Caco-2 (cell line): ENCODE results near the gene LMO7. TPM values are rescaled to one million over a fixed set of nuclear protein-coding genes. Genes with fewer than 3 reads are reported as not detected.
"Not testable (repeated sequence)": the region's sequence is repeated elsewhere in the genome, so short reads cannot be mapped to it uniquely, and the experiment has no call there.

Experiments used
- BruUV-seq: library from RNA; stranded (reverse); fragments of 400-500 nt; replicated peaks from 2 replicates; lab custom pipeline; 2021; lab: Mats Ljungman, UMichigan
- CTCF ChIA-PET: fragments of 300-600 bp; sonication (Branson Sonifier 250); formaldehyde crosslinking; loops from one replicate; lab custom pipeline; 2022; ENCODE audit warnings: antibody characterized with exemption; lab: Charles Lee
- POLR2A ChIA-PET: fragments of 300-600 bp; sonication (Branson Sonifier 250); formaldehyde crosslinking; loops from one replicate; lab custom pipeline; 2022; ENCODE audit warnings: antibody characterized with exemption; lab: Charles Lee
- DNase-seq, 2 experiments: peaks; one replicate each; pipeline versions ENCODE4 v3.0.0 to v3.0.0-alpha.2; 2020 to 2022
- H3K27me3 ChIP-seq: replicated peaks from 2 replicates; pipeline ENCODE4 v1.6.0; 2011; ENCODE audit warnings: low read length; ENCODE audit not compliant: control insufficient read depth, insufficient read depth
- H3K36me3 ChIP-seq: 2 replicates; pipeline ENCODE4 v1.5.1; 2011; ENCODE audit warnings: low read length; ENCODE audit not compliant: control insufficient read depth, insufficient read depth
- H3K4me1 ChIP-seq: fragments of 250-450 bp; sonication (Bioruptor Pico); 2 replicates; pipeline ENCODE4 v1.5.1; 2020; ENCODE audit warnings: mild to moderate bottlenecking
- H3K4me3 ChIP-seq: 2 replicates; pipeline ENCODE4 v1.5.1; 2011; ENCODE audit warnings: low read depth, mild to moderate bottlenecking, control low read depth, low read length
- H3K9me3 ChIP-seq: fragments of 250-450 bp; sonication (Bioruptor Pico); 2 replicates; pipeline ENCODE4 v1.5.1; 2020; ENCODE audit warnings: mild to moderate bottlenecking, moderate library complexity
- H3K27ac Mint-ChIP-seq: one replicate; pipeline ENCODE4 v1.8.0; 2022; ENCODE audit warnings: mixed read lengths; ENCODE audit not compliant: unreplicated experiment
- H3K27me3 Mint-ChIP-seq: one replicate; pipeline ENCODE4 v1.8.0; 2022; ENCODE audit warnings: mixed read lengths; ENCODE audit not compliant: insufficient read depth, unreplicated experiment
- H3K36me3 Mint-ChIP-seq: one replicate; pipeline ENCODE4 v1.8.0; 2022; ENCODE audit warnings: mild to moderate bottlenecking, mixed read lengths; ENCODE audit not compliant: insufficient read depth, unreplicated experiment
- H3K4me1 Mint-ChIP-seq: one replicate; pipeline ENCODE4 v1.8.0; 2022; ENCODE audit warnings: low read depth, mixed read lengths; ENCODE audit not compliant: unreplicated experiment
- H3K4me3 Mint-ChIP-seq: one replicate; pipeline ENCODE4 v1.8.0; 2022; ENCODE audit warnings: mild to moderate bottlenecking, moderate library complexity, mixed read lengths; ENCODE audit not compliant: unreplicated experiment
- H3K9me3 Mint-ChIP-seq: one replicate; pipeline ENCODE4 v1.8.0; 2022; ENCODE audit warnings: mixed read lengths; ENCODE audit not compliant: unreplicated experiment
- CTCF ChIP-seq, 2 experiments: fragments of 200-600 bp in 1 of 2; IDR thresholded peaks; 1 replicate in 1 of 2; 2 replicates in 1 of 2; pipeline versions ENCODE4 v1.5.1 to v1.8.0; 2011 to 2022; ENCODE audit warnings: antibody characterized with exemption in 1 of 2, control low read depth in 1 of 2, inconsistent platforms in 1 of 2, low read depth in 1 of 2, low read length in 1 of 2, mild to moderate bottlenecking in 1 of 2, moderate library complexity in 1 of 2; ENCODE audit not compliant: insufficient read depth in 1 of 2, severe bottlenecking in 1 of 2, unreplicated experiment in 1 of 2
- intact Hi-C: fragments of 100-400 bp; cut with micrococcal nuclease; formaldehyde crosslinking; loops from one replicate; pipeline ENCODE4 v1.10.0; 2022; ENCODE audit not compliant: unreplicated experiment
- total RNA-seq: library from RNA; stranded (reverse); gene quantifications from 2 replicates; pipeline ENCODE4 v1.2.3, GENCODE V29; 2022

The LMO7 gene
- total RNA-seq, 1 experiment from 2014 or later = 209 TPM

GRCh38 chr13:75774176-75774575 is 138.0 kb downstream of the LMO7 start:
- DNase-seq = no peak
- H3K9me3 Mint-ChIP-seq = peaks cover 21% of the 10 kb centered on the region
- Histone ChIP-seq H3K9me3 (no peaks in the 10 kb centered on the region), H3K36me3 (peaks cover 3% of the 10 kb centered on the region; the same call in 1 of the 2 replicates), H3K27me3 (no peaks in the 10 kb centered on the region), H3K4me1 (peaks cover 52% of the 10 kb centered on the region), H3K4me3 (no peak overlapping the region)
- peaks cover 59% of the 10 kb centered on the region for H3K36me3 Mint-ChIP-seq
- H3K27ac Mint-ChIP-seq = no peak overlapping the region
- CTCF ChIA-PET = no interaction called here
- POLR2A ChIA-PET = interaction anchor here (0.6 to 0.8 kb wide), 2 partner anchors 13 to 38 kb away, joined by 4 to 5 read pairs; no protein-coding TSS in a partner anchor
- TF ChIP-seq CTCF (IDR thresholded peaks at IDR 0.05; ENCODE audit: insufficient read depth in 1 of 2, low read depth in 1 of 2, low read length in 1 of 2, severe bottlenecking in 1 of 2, unreplicated experiment in 1 of 2) = no peak
- H3K4me3 Mint-ChIP-seq = no peak overlapping the region
- no TSS peak for BruUV-seq
- peaks cover 38% of the 10 kb centered on the region for H3K4me1 Mint-ChIP-seq
- intact Hi-C loops = no loop called here
- H3K27me3 Mint-ChIP-seq = no peaks in the 10 kb centered on the region

- intact Hi-C loops = no loop called here
- POLR2A ChIA-PET = no interaction called here
- CTCF ChIA-PET = no interaction called here
- Histone ChIP-seq H3K27me3 (no peaks in the 10 kb centered on the region), H3K9me3 (no peaks in the 10 kb centered on the region; the same call in 1 of the 2 replicates), H3K4me1 (peaks cover 32% of the 10 kb centered on the region), H3K36me3 (peaks cover 3% of the 10 kb centered on the region; the same call in 1 of the 2 replicates), H3K4me3 (no peak overlapping the region)
- Mint-ChIP-seq H3K27me3 (no peaks in the 10 kb centered on the region), H3K36me3 (peaks cover 76% of the 10 kb centered on the region), H3K9me3 (peaks cover 33% of the 10 kb centered on the region), H3K4me1 (peaks cover 24% of the 10 kb centered on the region), H3K4me3 (no peak overlapping the region), H3K27ac (no peak overlapping the region)
- no TSS peak for BruUV-seq
- DNase-seq = no peak
- TF ChIP-seq CTCF (IDR thresholded peaks at IDR 0.05; ENCODE audit: insufficient read depth in 1 of 2, low read depth in 1 of 2, low read length in 1 of 2, severe bottlenecking in 1 of 2, unreplicated experiment in 1 of 2) = no peak
These were observed 140.4 kb downstream of the LMO7 start for GRCh38 chr13:75776550-75776949.

GRCh38 chr13:75779393-75779792 is 143.3 kb downstream of the LMO7 start:
- Histone ChIP-seq H3K36me3 (peaks cover 5% of the 10 kb centered on the region; the same call in 1 of the 2 replicates), H3K9me3 (peaks cover 6% of the 10 kb centered on the region), H3K27me3 (no peaks in the 10 kb centered on the region), H3K4me1 (peaks cover 18% of the 10 kb centered on the region), H3K4me3 (no peak overlapping the region)
- H3K4me3 Mint-ChIP-seq = no peak overlapping the region
- peaks cover 87% of the 10 kb centered on the region for H3K36me3 Mint-ChIP-seq
- ChIA-PET POLR2A (interaction anchor here (0.6 kb wide), 1 partner anchor 57 kb away, joined by 3 read pairs; no protein-coding TSS in a partner anchor), CTCF (no interaction called here)
- no TSS peak for BruUV-seq
- TF ChIP-seq CTCF (IDR thresholded peaks at IDR 0.05; ENCODE audit: insufficient read depth in 1 of 2, low read depth in 1 of 2, low read length in 1 of 2, severe bottlenecking in 1 of 2, unreplicated experiment in 1 of 2) = no peak
- peaks cover 23% of the 10 kb centered on the region for H3K4me1 Mint-ChIP-seq
- H3K9me3 Mint-ChIP-seq = peaks cover 27% of the 10 kb centered on the region
- H3K27me3 Mint-ChIP-seq = no peaks in the 10 kb centered on the region
- no peak for DNase-seq
- peak overlapping the region; percentile 65 for H3K27ac Mint-ChIP-seq
- intact Hi-C loops = no loop called here

- CTCF ChIA-PET, H3K36me3 ChIP-seq, H3K27me3 Mint-ChIP-seq, intact Hi-C loops, POLR2A ChIA-PET, H3K27me3 ChIP-seq, BruUV-seq, H3K4me3 ChIP-seq, H3K4me3 Mint-ChIP-seq, H3K9me3 ChIP-seq: not testable (repeated sequence)
- peaks cover 20% of the 10 kb centered on the region for H3K4me1 Mint-ChIP-seq
- peak in 1 of 2 experiments; percentile 39 for DNase-seq
- H3K27ac Mint-ChIP-seq = peak overlapping the region; percentile 65
- peaks cover 80% of the 10 kb centered on the region for H3K36me3 Mint-ChIP-seq
- peaks cover 27% of the 10 kb centered on the region for H3K9me3 Mint-ChIP-seq
- H3K4me1 ChIP-seq = peaks cover 18% of the 10 kb centered on the region
These were observed 144.0 kb downstream of the LMO7 start for GRCh38 chr13:75780103-75780502.
